Smooth muscle cell (in vitro differentiated cells): ENCODE measurements around the gene PRICKLE2. TPM values are rescaled to one million over a fixed set of nuclear protein-coding genes. Genes with fewer than 3 reads are reported as not detected.

ENCODE experiments used
- DNase-seq: peaks from one replicate; lab custom pipeline; 2025; ENCODE audit not compliant: unreplicated experiment; lab: John Stamatoyannopoulos, UW
- H2AFZ ChIP-seq: fragments of 200-600 bp; sonication (generic); 2 replicates; pipeline ENCODE4 v1.6.0; 2016; ENCODE audit warnings: antibody characterized with exemption, low read depth, mild to moderate bottlenecking
- H3F3A ChIP-seq: fragments of 200-600 bp; sonication (generic); 2 replicates; pipeline ENCODE4 v1.6.0; 2017; ENCODE audit warnings: antibody characterized with exemption, low read depth
- H3K27ac ChIP-seq: fragments of 200-600 bp; sonication (generic); 2 replicates; pipeline ENCODE4 v1.5.1; 2016; ENCODE audit warnings: low read depth, mild to moderate bottlenecking
- H3K27me3 ChIP-seq: fragments of 200-600 bp; sonication (generic); 2 replicates; pipeline ENCODE4 v1.6.1; 2016; ENCODE audit warnings: low read depth, mild to moderate bottlenecking
- H3K36me3 ChIP-seq: fragments of 200-600 bp; sonication (generic); 2 replicates; pipeline ENCODE4 v1.5.1; 2016; ENCODE audit warnings: low read depth
- H3K4me1 ChIP-seq: fragments of 200-600 bp; sonication (generic); 2 replicates; pipeline ENCODE4 v1.5.1; 2016; ENCODE audit warnings: low read depth
- H3K4me2 ChIP-seq: fragments of 200-600 bp; sonication (generic); 2 replicates; pipeline ENCODE4 v1.6.0; 2016; ENCODE audit warnings: mild to moderate bottlenecking
- H3K4me3 ChIP-seq: fragments of 200-600 bp; sonication (generic); 2 replicates; pipeline ENCODE4 v1.5.1; 2016; ENCODE audit warnings: mild to moderate bottlenecking
- H3K79me2 ChIP-seq: fragments of 200-600 bp; sonication (generic); 2 replicates; pipeline ENCODE4 v1.6.0; 2016; ENCODE audit warnings: low read depth, mild to moderate bottlenecking
- H3K9ac ChIP-seq: fragments of 200-600 bp; sonication (generic); 2 replicates; pipeline ENCODE4 v1.6.0; 2016; ENCODE audit warnings: low read depth
- H3K9me3 ChIP-seq: fragments of 200-600 bp; sonication (generic); replicated peaks from 2 replicates; pipeline ENCODE4 v1.5.1; 2016; ENCODE audit warnings: low read depth
- H4K20me1 ChIP-seq: fragments of 200-600 bp; sonication (generic); 2 replicates; pipeline ENCODE4 v1.6.0; 2016; ENCODE audit warnings: low read depth
- WGBS: methylation state at CpG from one replicate; pipeline ENCODE4 v1.1.7; 2016; ENCODE audit warnings: low lambda C conversion rate; 5-methylcytosine and 5-hydroxymethylcytosine counted together
- polyA plus RNA-seq: library from polyadenylated mRNA; unstranded; fragments of >200 nt; fragmentation: Nextera tagmentation; extraction: Ambion mirVana; gene quantifications from 2 replicates; pipeline ENCODE4 v1.2.1, GENCODE V29; 2016
- total RNA-seq: library from RNA; depleted of rRNA; stranded (reverse); fragments of >200 nt; gene quantifications from 2 replicates; pipeline ENCODE4 v1.2.3, GENCODE V29; 2014
- TF ChIP-seq, protein P1 (sequence below): fragments of 200-600 bp; sonication (generic); IDR thresholded peaks from 2 replicates; pipeline ENCODE4 v1.5.1; 2017; ENCODE audit warnings: borderline replicate concordance, mild to moderate bottlenecking, antibody characterized with exemption; ENCODE audit not compliant: insufficient read depth, poor library complexity, severe bottlenecking

Gene PRICKLE2
- total and polyA plus RNA-seq, 2 experiments from 2014 or later = 7.8 to 49.9 TPM

GRCh38 chr3:64259636-64260035, 34.4 kb upstream of the PRICKLE2 start:
- Histone ChIP-seq H3K4me3 (no peak overlapping the region), H3K9ac (no peak overlapping the region), H4K20me1 (peaks cover 94% of the 10 kb centered on the region), H3K4me2 (peak overlapping the region; percentile 64), H2AFZ (no peak overlapping the region), H3K27me3 (no peaks in the 10 kb centered on the region), H3K27ac (peak overlapping the region; percentile 72), H3K9me3 (no peaks in the 10 kb centered on the region), H3K36me3 (no peaks in the 10 kb centered on the region), H3F3A (peaks cover 10% of the 10 kb centered on the region), H3K4me1 (peaks cover 28% of the 10 kb centered on the region), H3K79me2 (peaks cover 97% of the 10 kb centered on the region)
- WGBS = 71% methylated on average over 2 of the region's 2 CpGs
- DNase-seq = no peak
- TF ChIP-seq, protein P1, sequence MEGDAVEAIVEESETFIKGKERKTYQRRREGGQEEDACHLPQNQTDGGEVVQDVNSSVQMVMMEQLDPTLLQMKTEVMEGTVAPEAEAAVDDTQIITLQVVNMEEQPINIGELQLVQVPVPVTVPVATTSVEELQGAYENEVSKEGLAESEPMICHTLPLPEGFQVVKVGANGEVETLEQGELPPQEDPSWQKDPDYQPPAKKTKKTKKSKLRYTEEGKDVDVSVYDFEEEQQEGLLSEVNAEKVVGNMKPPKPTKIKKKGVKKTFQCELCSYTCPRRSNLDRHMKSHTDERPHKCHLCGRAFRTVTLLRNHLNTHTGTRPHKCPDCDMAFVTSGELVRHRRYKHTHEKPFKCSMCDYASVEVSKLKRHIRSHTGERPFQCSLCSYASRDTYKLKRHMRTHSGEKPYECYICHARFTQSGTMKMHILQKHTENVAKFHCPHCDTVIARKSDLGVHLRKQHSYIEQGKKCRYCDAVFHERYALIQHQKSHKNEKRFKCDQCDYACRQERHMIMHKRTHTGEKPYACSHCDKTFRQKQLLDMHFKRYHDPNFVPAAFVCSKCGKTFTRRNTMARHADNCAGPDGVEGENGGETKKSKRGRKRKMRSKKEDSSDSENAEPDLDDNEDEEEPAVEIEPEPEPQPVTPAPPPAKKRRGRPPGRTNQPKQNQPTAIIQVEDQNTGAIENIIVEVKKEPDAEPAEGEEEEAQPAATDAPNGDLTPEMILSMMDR = no peak

DNA sequence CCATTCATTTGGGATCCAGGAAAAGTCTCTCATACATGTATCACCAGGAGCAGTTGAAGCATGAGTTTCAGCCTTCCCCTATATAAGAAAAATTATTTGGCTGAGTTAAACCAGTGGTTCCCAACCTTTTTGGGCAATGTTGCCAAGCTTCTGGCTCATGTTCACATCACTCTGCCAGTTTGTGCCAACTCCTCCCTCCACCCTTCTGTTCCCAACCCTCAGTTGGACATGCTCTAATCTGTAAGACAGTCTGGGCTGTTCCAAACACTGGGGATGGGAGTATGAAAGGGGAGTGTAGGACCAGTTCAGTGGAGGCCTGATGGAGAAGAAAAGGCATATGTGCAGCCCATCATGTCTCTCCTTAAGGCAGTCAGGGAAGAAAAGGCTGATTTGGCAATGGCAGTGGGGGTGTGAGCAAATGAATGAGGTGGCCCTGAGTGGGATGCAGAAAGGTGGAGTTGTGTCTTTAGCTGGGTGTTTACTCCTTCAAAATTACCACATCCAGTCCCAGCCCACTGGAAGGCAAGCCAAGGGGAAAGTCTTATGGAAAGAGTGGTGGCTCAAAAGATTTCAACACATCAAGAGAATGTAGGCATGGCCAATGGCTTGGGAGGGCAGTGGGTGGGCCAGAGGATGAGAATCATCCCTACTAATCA, 32.0 kb upstream of the PRICKLE2 start:
- Histone ChIP-seq H4K20me1 (peaks cover 97% of the 10 kb centered on the region), H3K4me3 (no peak overlapping the region), H3K9ac (no peak overlapping the region), H3K79me2 (peaks cover 89% of the 10 kb centered on the region), H3K9me3 (no peaks in the 10 kb centered on the region), H3K36me3 (no peaks in the 10 kb centered on the region), H3F3A (no peaks in the 10 kb centered on the region), H3K4me1 (peaks cover 15% of the 10 kb centered on the region), H3K4me2 (no peak overlapping the region), H2AFZ (no peak overlapping the region), H3K27me3 (no peaks in the 10 kb centered on the region), H3K27ac (no peak overlapping the region)
- DNase-seq = no peak
- TF ChIP-seq, protein P1 = no peak

DNA sequence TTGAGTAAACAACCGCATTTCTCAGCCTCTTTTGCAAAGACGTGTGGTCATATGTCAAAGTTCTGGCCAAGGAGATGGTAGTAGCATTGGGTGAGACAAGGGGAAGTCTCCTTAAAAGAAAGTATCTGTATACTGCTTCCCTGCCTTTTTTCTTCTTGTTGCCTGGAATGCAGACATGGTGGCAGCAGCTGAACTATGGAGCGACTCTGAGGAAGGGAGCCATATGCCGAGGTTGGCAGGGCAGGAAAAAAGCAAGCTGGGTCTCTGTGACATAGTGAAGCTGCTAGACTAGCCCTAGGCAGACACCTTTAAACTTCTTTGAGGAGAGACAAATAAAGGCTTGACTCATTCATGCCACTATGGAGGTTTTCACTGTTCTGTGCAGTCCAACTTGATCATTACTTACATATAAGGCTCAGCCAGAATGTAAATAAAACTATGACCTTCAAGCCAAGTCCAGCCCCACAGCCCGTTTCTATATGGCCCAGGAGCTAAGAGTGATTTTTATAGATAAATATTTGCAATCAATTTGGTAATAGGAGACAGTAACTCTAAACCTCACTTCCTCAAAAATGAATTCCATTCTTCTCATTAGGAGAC, 30.6 kb upstream of the PRICKLE2 start:
- H3K27me3 ChIP-seq = no peaks in the 10 kb centered on the region
- TF ChIP-seq, protein P1 = no peak
- DNase-seq = no peak
- H4K20me1 ChIP-seq = peaks cover 97% of the 10 kb centered on the region
- peaks cover 13% of the 10 kb centered on the region for H3K4me1 ChIP-seq
- H3K4me3 ChIP-seq = no peak overlapping the region
- no peak overlapping the region for H3K9ac ChIP-seq
- H2AFZ ChIP-seq = no peak overlapping the region
- peaks cover 89% of the 10 kb centered on the region for H3K79me2 ChIP-seq
- H3K4me2 ChIP-seq = no peak overlapping the region
- WGBS = 88% methylated on average over 5 of the region's 5 CpGs
- no peaks in the 10 kb centered on the region for H3F3A ChIP-seq
- no peak overlapping the region for H3K27ac ChIP-seq
- no peaks in the 10 kb centered on the region for H3K36me3 ChIP-seq
- H3K9me3 ChIP-seq = no peaks in the 10 kb centered on the region

DNA sequence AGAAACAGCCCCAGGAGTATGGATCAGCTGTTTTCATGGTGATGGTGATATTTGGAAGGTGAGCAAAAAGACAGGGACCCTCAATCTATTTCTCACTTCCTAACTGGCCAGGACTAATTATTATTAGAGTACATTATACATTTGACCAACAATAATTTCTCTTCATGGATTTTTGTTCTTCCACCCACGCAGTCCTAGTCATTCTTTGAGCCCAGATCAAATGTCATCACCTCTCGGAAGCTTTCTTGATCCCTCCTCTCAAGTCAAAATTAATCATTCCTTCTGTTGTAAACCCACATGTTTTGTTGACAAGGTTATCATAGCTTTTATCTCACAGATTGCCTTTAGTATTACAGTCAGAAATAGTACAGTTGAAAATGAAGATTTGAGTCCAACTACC, 29.2 kb upstream of the PRICKLE2 start:
- no peaks in the 10 kb centered on the region for H3K36me3 ChIP-seq
- WGBS = 70% methylated on average over 2 of the region's 2 CpGs
- TF ChIP-seq, protein P1 = no peak
- H3F3A ChIP-seq = no peaks in the 10 kb centered on the region
- H4K20me1 ChIP-seq = peaks cover 97% of the 10 kb centered on the region
- no peaks in the 10 kb centered on the region for H3K9me3 ChIP-seq
- no peaks in the 10 kb centered on the region for H3K27me3 ChIP-seq
- no peak overlapping the region for H3K4me3 ChIP-seq
- peaks cover 3% of the 10 kb centered on the region for H3K4me1 ChIP-seq
- DNase-seq = no peak
- peaks cover 91% of the 10 kb centered on the region for H3K79me2 ChIP-seq
- no peak overlapping the region for H2AFZ ChIP-seq
- peak overlapping the region; percentile 33 for H3K27ac ChIP-seq
- H3K4me2 ChIP-seq = no peak overlapping the region
- no peak overlapping the region for H3K9ac ChIP-seq
